Inflammatory macrophage treated with lipopolysaccharide for 1 hour (primary cell): ENCODE measurements around the gene SMARCE1.

Source experiments
- DNase-seq, 2 donors: peaks; one replicate each; pipeline ENCODE4 v3.0.0-alpha.2; 2020 to 2022

The SMARCE1 gene

DNA sequence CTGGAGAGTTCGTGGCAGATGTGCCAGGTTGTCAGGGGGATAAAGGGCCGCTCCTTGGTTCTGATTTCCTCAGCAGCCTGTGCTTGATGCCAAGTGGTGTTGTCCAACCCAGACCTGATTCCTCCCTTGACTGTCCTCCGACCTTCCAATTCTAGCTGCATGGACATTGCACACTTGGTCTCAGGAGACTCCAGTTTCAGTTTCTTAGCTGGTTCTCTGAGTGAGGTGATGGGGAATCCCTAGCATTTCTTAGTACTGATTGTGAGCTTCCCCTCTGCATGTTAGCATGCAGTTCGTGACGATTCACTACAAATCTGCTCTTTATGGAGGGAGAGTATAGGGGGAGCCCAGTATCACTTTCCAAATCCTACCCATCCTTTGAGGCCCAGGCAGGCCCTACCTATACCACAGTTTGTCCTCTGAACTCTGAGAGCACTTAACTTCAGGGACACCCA is 70.0 kb downstream of the SMARCE1 start:
- DNase-seq, result no peak

DNA sequence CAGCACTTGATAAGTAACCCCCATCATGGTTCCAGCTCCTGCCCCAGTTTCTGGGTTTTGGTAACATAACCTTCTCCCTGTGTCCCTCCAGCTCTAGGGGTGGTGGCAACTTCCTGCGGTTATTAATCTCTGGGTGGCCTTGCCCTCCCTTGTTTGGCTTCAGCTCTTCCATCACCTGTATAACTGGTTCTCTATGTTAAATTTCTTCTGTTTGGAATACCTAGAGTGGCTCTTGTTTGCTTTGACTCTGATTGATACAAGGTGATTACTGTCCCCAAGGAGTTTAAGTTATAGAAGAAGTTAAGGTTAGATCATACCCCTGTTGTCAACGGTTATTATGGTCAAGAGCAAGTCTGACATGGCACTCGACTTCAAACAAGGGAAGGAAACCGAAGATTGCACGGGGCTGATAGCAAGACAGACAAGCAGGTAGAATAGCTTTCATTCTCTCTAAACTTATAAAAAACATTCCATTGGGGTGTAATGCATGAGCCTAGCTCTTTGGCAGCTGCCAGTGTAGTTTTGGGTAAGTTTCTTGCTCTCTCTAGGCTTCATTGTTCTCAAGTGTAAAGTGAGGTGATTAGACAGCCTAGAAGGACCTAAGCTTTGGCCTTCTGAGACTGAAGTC is 71.4 kb downstream of the SMARCE1 start:
- DNase-seq, result no peak
